OCI-LY1 (cell line): Measurements from ENCODE around the gene SPTBN2.

Source experiments
- H2AFZ ChIP-seq: fragments of 200-600 bp; sonication (generic), shearing (Covaris generic); 2 replicates; pipeline ENCODE4 v1.6.0; 2014; ENCODE audit warnings: antibody characterized with exemption, mild to moderate bottlenecking, low read length
- H3F3A ChIP-seq: fragments of 200-600 bp; sonication (generic), shearing (Covaris generic); 2 replicates; pipeline ENCODE4 v1.6.0; 2014; ENCODE audit warnings: mild to moderate bottlenecking, antibody characterized with exemption, low read length, moderate library complexity; ENCODE audit not compliant: insufficient read depth
- H3K27ac ChIP-seq: fragments of 200-600 bp; sonication (generic); 2 replicates; pipeline ENCODE4 v1.5.1; 2014; ENCODE audit warnings: low read length, mixed run types, mild to moderate bottlenecking, low read depth; ENCODE audit not compliant: poor library complexity, severe bottlenecking
- H3K27me3 ChIP-seq: fragments of 200-600 bp; sonication (generic); 2 replicates; pipeline ENCODE4 v1.6.0; 2014; ENCODE audit warnings: antibody characterized with exemption, mild to moderate bottlenecking, low read length, moderate library complexity; ENCODE audit not compliant: insufficient read depth
- H3K36me3 ChIP-seq: fragments of 200-600 bp; sonication (generic); 2 replicates; pipeline ENCODE4 v1.6.1; 2014; ENCODE audit warnings: mild to moderate bottlenecking, antibody characterized with exemption, low read length, moderate library complexity, mixed read lengths; ENCODE audit not compliant: insufficient read depth
- H3K4me1 ChIP-seq: fragments of 200-600 bp; sonication (generic); 2 replicates; pipeline ENCODE4 v1.5.1; 2014; ENCODE audit warnings: mild to moderate bottlenecking, low read length, moderate library complexity; ENCODE audit not compliant: insufficient read depth, severe bottlenecking
- H3K4me2 ChIP-seq: fragments of 200-600 bp; sonication (generic), shearing (Covaris generic); 2 replicates; pipeline ENCODE4 v1.6.1; 2014; ENCODE audit warnings: low read length
- H3K4me3 ChIP-seq: fragments of 200-600 bp; sonication (generic); 2 replicates; pipeline ENCODE4 v1.5.1; 2014; ENCODE audit warnings: low read length, low read depth, mild to moderate bottlenecking, mixed read lengths; ENCODE audit not compliant: poor library complexity, severe bottlenecking
- H3K79me2 ChIP-seq: fragments of 200-600 bp; shearing (Covaris generic); 2 replicates; pipeline ENCODE4 v1.6.1; 2016; ENCODE audit warnings: mixed run types, low read length, mixed read lengths; ENCODE audit not compliant: insufficient read depth
- H3K9ac ChIP-seq: fragments of 200-600 bp; sonication (generic), shearing (Covaris generic); 2 replicates; pipeline ENCODE4 v1.6.1; 2014; ENCODE audit warnings: mild to moderate bottlenecking, low read length, mixed read lengths
- H3K9me2 ChIP-seq: fragments of 200-600 bp; sonication (generic), shearing (Covaris generic); 2 replicates; pipeline ENCODE4 v1.6.1; 2014; ENCODE audit warnings: low read depth, mild to moderate bottlenecking, low read length, mixed read lengths
- H3K9me3 ChIP-seq: fragments of 200-600 bp; shearing (Covaris generic); 2 replicates; pipeline ENCODE4 v1.6.1; 2014; ENCODE audit warnings: low read length, mixed read lengths
- H4K20me1 ChIP-seq: fragments of 200-600 bp; sonication (generic), shearing (Covaris generic); 2 replicates; pipeline ENCODE4 v1.6.0; 2016; ENCODE audit warnings: mild to moderate bottlenecking, low read length; ENCODE audit not compliant: insufficient read depth
- CTCF ChIP-seq: fragments of 200-600 bp; sonication (generic), shearing (Covaris generic); IDR thresholded peaks from 2 replicates; pipeline ENCODE4 v1.5.1; 2017; ENCODE audit warnings: mild to moderate bottlenecking, antibody characterized with exemption, low read length, moderate library complexity, mixed read lengths
- EZH2 ChIP-seq: fragments of 200-600 bp; sonication (generic), shearing (Covaris generic); IDR thresholded peaks from 2 replicates; pipeline ENCODE4 v1.8.0; 2017; ENCODE audit warnings: borderline replicate concordance, mixed run types, mild to moderate bottlenecking, antibody characterized with exemption, low read length, moderate library complexity, mixed read lengths

Gene SPTBN2

GRCh38 chr11:66676931-66677598 is 52.0 kb downstream of the SPTBN2 start:
- Histone ChIP-seq H3K4me3 (peak overlapping the region; percentile 74), H2AFZ (no peak overlapping the region), H4K20me1 (no peaks in the 10 kb centered on the region), H3K9ac (peak overlapping the region; percentile 76), H3K27me3 (no peaks in the 10 kb centered on the region), H3K79me2 (peaks cover 8% of the 10 kb centered on the region), H3K9me3 (peaks cover 5% of the 10 kb centered on the region; the same call in 1 of the 2 replicates), H3K4me2 (peak overlapping the region; percentile 98), H3K9me2 (no peaks in the 10 kb centered on the region), H3K4me1 (peaks cover 54% of the 10 kb centered on the region), H3F3A (peaks cover 4% of the 10 kb centered on the region; the same call in 1 of the 2 replicates), H3K27ac (peak overlapping the region; percentile 93), H3K36me3 (peaks cover 21% of the 10 kb centered on the region)
- TF ChIP-seq CTCF, result no peak
- TF ChIP-seq EZH2, result no peak

GRCh38 chr11:66676282-66676919 is 52.6 kb downstream of the SPTBN2 start:
- no peaks in the 10 kb centered on the region for H3K9me2 ChIP-seq
- peak overlapping the region; percentile 98 for H3K4me2 ChIP-seq
- H3K27me3 ChIP-seq, result no peaks in the 10 kb centered on the region
- H3K79me2 ChIP-seq, result peaks cover 8% of the 10 kb centered on the region
- H4K20me1 ChIP-seq, result no peaks in the 10 kb centered on the region
- H3K36me3 ChIP-seq, result peaks cover 21% of the 10 kb centered on the region
- peak overlapping the region; percentile 74 for H3K4me3 ChIP-seq
- no peak overlapping the region; the same call in 1 of the 2 replicates for H3K9ac ChIP-seq
- no peak for TF ChIP-seq CTCF
- no peak for TF ChIP-seq EZH2
- H3K27ac ChIP-seq, result peak overlapping the region; percentile 54
- H3K9me3 ChIP-seq, result peaks cover 4% of the 10 kb centered on the region; the same call in 1 of the 2 replicates
- H2AFZ ChIP-seq, result no peak overlapping the region
- peaks cover 54% of the 10 kb centered on the region for H3K4me1 ChIP-seq
- H3F3A ChIP-seq, result peaks cover 4% of the 10 kb centered on the region; the same call in 1 of the 2 replicates

- Histone ChIP-seq H3K27me3 (no peaks in the 10 kb centered on the region), H3K36me3 (peaks cover 24% of the 10 kb centered on the region), H3K9me3 (no peaks in the 10 kb centered on the region), H3K27ac (no peak overlapping the region), H4K20me1 (no peaks in the 10 kb centered on the region), H3K9me2 (no peaks in the 10 kb centered on the region), H3K9ac (no peak overlapping the region), H3K79me2 (peaks cover 8% of the 10 kb centered on the region), H3K4me1 (peaks cover 60% of the 10 kb centered on the region), H3F3A (peaks cover 4% of the 10 kb centered on the region; the same call in 1 of the 2 replicates), H3K4me3 (peak overlapping the region; percentile 74), H3K4me2 (peak overlapping the region; percentile 98), H2AFZ (no peak overlapping the region)
- TF ChIP-seq EZH2 (no peak), CTCF (no peak)
These were observed 53.9 kb downstream of the SPTBN2 start for GRCh38 chr11:66674964-66675602.
